HEK293 (cell line): ENCODE data around the gene DCC.

Experiments used
- CTCF ChIA-PET: fragments of 350-600 bp; formaldehyde crosslinking; extraction: SDS; loops from one replicate; lab custom pipeline; 2021; ENCODE audit warnings: antibody characterized with exemption; lab: Yijun Ruan, JAX
- POLR2A ChIA-PET: fragments of 300-600 bp; formaldehyde crosslinking; extraction: SDS; loops from one replicate; lab custom pipeline; 2020; ENCODE audit warnings: antibody characterized with exemption, inconsistent platforms; lab: Yijun Ruan, JAX
- H3K27ac ChIP-seq: fragments of 200-500 bp; sonication (Bioruptor generic); 2 replicates; pipeline ENCODE4 v1.5.1; 2014; ENCODE audit warnings: low read depth, low read length, control low read depth, inconsistent platforms; ENCODE audit errors: extremely low read depth
- H3K36me3 ChIP-seq, 2 experiments: fragments of 200-500 bp in 1 of 2; sonication (Bioruptor generic) in 1 of 2; 1 replicate in 1 of 2; 2 replicates in 1 of 2; pipeline ENCODE4 v1.5.1; 2014 to 2017; ENCODE audit warnings: inconsistent platforms in 2 of 2, low read length in 2 of 2; ENCODE audit not compliant: control insufficient read depth in 2 of 2, insufficient read depth in 1 of 2
- H3K4me1 ChIP-seq: fragments of 200-500 bp; sonication (Bioruptor generic); 2 replicates; pipeline ENCODE4 v1.5.1; 2014; ENCODE audit warnings: mild to moderate bottlenecking, low read length, inconsistent platforms; ENCODE audit not compliant: control insufficient read depth, insufficient read depth
- H3K4me3 ChIP-seq: 2 replicates; pipeline ENCODE4 v1.5.1; 2011; ENCODE audit warnings: low read depth, mild to moderate bottlenecking, control low read depth, low read length, moderate library complexity
- H3K9me3 ChIP-seq: fragments of 200-500 bp; sonication (Bioruptor generic); 2 replicates; pipeline ENCODE4 v1.5.1; 2014; ENCODE audit warnings: low read depth, low read length, inconsistent platforms; ENCODE audit not compliant: control insufficient read depth, insufficient read depth
- BCL11B ChIP-seq: fragments of 450-650 bp; formaldehyde crosslinking; IDR thresholded peaks from 2 replicates; pipeline ENCODE4 v1.5.1; 2016; ENCODE audit warnings: low read depth, missing biosample characterization, missing genetic modification characterization
- GLIS1 ChIP-seq: fragments of 450-650 bp; formaldehyde crosslinking; IDR thresholded peaks from 2 replicates; pipeline ENCODE4 v1.5.1; 2016; ENCODE audit warnings: missing biosample characterization, missing genetic modification characterization
- OSR2 ChIP-seq: fragments of 450-650 bp; formaldehyde crosslinking; IDR thresholded peaks from 2 replicates; pipeline ENCODE4 v1.5.1; 2016; ENCODE audit warnings: missing biosample characterization, missing genetic modification characterization
- OVOL3 ChIP-seq: fragments of 450-650 bp; formaldehyde crosslinking; IDR thresholded peaks from 2 replicates; pipeline ENCODE4 v1.5.1; 2016; ENCODE audit warnings: missing biosample characterization, missing genetic modification characterization
- REPIN1 ChIP-seq: fragments of 450-650 bp; formaldehyde crosslinking; IDR thresholded peaks from 2 replicates; pipeline ENCODE4 v1.5.1; 2017; ENCODE audit warnings: missing biosample characterization, missing genetic modification characterization, low read depth
- SP7 ChIP-seq: fragments of 450-650 bp; formaldehyde crosslinking; IDR thresholded peaks from 2 replicates; pipeline ENCODE4 v1.5.1; 2016; ENCODE audit warnings: missing biosample characterization, missing genetic modification characterization
- YY1 ChIP-seq: fragments of 450-650 bp; formaldehyde crosslinking; IDR thresholded peaks from 2 replicates; pipeline ENCODE4 v1.5.1; 2018; ENCODE audit warnings: missing biosample characterization, missing genetic modification characterization
- ZBTB1 ChIP-seq: fragments of 450-650 bp; formaldehyde crosslinking; IDR thresholded peaks from 2 replicates; pipeline ENCODE4 v1.5.1; 2016; ENCODE audit warnings: missing biosample characterization, missing genetic modification characterization
- ZBTB8A ChIP-seq: fragments of 450-650 bp; formaldehyde crosslinking; IDR thresholded peaks from 2 replicates; pipeline ENCODE4 v1.5.1; 2016; ENCODE audit warnings: missing biosample characterization, missing genetic modification characterization
- ZNF16 ChIP-seq: fragments of 450-650 bp; formaldehyde crosslinking; IDR thresholded peaks from 2 replicates; pipeline ENCODE4 v1.5.1; 2016; ENCODE audit warnings: low read depth, missing biosample characterization, missing genetic modification characterization
- ZNF2 ChIP-seq: fragments of 450-650 bp; formaldehyde crosslinking; IDR thresholded peaks from 2 replicates; pipeline ENCODE4 v1.5.1; 2016; ENCODE audit warnings: missing biosample characterization, missing genetic modification characterization
- ZNF221 ChIP-seq: fragments of 450-650 bp; formaldehyde crosslinking; IDR thresholded peaks from 2 replicates; pipeline ENCODE4 v1.5.1; 2017; ENCODE audit warnings: missing biosample characterization, missing genetic modification characterization, borderline replicate concordance
- ZNF23 ChIP-seq: fragments of 450-650 bp; formaldehyde crosslinking; IDR thresholded peaks from 2 replicates; pipeline ENCODE4 v1.5.1; 2016; ENCODE audit warnings: missing biosample characterization, missing genetic modification characterization, borderline replicate concordance
- ZNF37A ChIP-seq: fragments of 450-650 bp; IDR thresholded peaks from 2 replicates; pipeline ENCODE4 v1.5.1; 2018; ENCODE audit warnings: missing biosample characterization, missing genetic modification characterization
- ZNF404 ChIP-seq: fragments of 450-650 bp; formaldehyde crosslinking; IDR thresholded peaks from 2 replicates; pipeline ENCODE4 v1.5.1; 2017; ENCODE audit warnings: missing biosample characterization, missing genetic modification characterization
- ZNF623 ChIP-seq: fragments of 450-650 bp; formaldehyde crosslinking; IDR thresholded peaks from 2 replicates; pipeline ENCODE4 v1.5.1; 2016; ENCODE audit warnings: missing biosample characterization, missing genetic modification characterization
- ZNF626 ChIP-seq: fragments of 450-650 bp; sonication (Bioruptor Pico); formaldehyde crosslinking; IDR thresholded peaks from 2 replicates; pipeline ENCODE4 v1.5.1; 2018; ENCODE audit warnings: missing biosample characterization, missing genetic modification characterization, inconsistent platforms
- TF ChIP-seq, protein P1 (sequence below): fragments of 450-650 bp; formaldehyde crosslinking; IDR thresholded peaks from 2 replicates; pipeline ENCODE4 v1.5.1; 2017; ENCODE audit warnings: missing biosample characterization, mild to moderate bottlenecking, missing genetic modification characterization, moderate library complexity
- TF ChIP-seq, protein P2 (sequence below): fragments of 450-650 bp; formaldehyde crosslinking; IDR thresholded peaks from 2 replicates; pipeline ENCODE4 v1.5.1; 2016; ENCODE audit warnings: missing biosample characterization, missing genetic modification characterization
- TF ChIP-seq, protein P3 (sequence below): fragments of 450-650 bp; formaldehyde crosslinking; IDR thresholded peaks from 2 replicates; pipeline ENCODE4 v1.5.1; 2016; ENCODE audit warnings: missing biosample characterization, missing genetic modification characterization
- TF ChIP-seq, protein P4 (sequence below): fragments of 450-650 bp; formaldehyde crosslinking; IDR thresholded peaks from 2 replicates; pipeline ENCODE4 v1.5.1; 2017; ENCODE audit warnings: missing biosample characterization, missing genetic modification characterization
- TF ChIP-seq, protein P5 (sequence below): fragments of 450-650 bp; formaldehyde crosslinking; IDR thresholded peaks from 2 replicates; pipeline ENCODE4 v1.5.1; 2016; ENCODE audit warnings: missing biosample characterization, missing genetic modification characterization, borderline replicate concordance

Gene DCC

DNA sequence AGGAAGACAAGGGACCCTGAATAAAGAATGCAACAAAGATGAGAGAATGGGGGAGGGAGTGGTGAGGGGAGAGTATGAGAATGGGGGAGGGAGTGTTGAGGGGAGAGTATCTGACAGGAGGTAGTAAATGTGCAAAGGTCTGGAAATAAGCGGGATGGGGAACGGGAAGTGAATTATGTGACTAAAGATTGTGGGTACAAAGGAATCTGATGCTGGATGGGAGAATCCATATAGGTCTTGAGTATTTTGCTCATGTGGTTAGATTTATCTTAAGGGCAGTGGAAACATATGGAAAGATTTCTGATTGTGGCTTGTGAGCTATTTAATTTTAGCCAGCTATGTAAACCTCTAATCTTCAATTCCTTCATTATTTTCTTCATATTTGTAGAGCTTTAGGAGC, 593.4 kb downstream of the DCC start:
- H3K4me3 ChIP-seq, result no peak overlapping the region
- TF ChIP-seq ZNF2 (tag by site-specific recombination) (no peak), ZNF23 (tag by site-specific recombination) (no peak)
- no peaks in the 10 kb centered on the region for H3K4me1 ChIP-seq
- CTCF ChIA-PET, result interaction anchor here (0.7 kb wide), 1 partner anchor 29 kb away, joined by 5 read pairs; no protein-coding TSS in a partner anchor
- POLR2A ChIA-PET, result no interaction called here
- H3K36me3 ChIP-seq, result no peaks in the 10 kb centered on the region
- no peaks in the 10 kb centered on the region for H3K9me3 ChIP-seq
- no peak overlapping the region for H3K27ac ChIP-seq

DNA sequence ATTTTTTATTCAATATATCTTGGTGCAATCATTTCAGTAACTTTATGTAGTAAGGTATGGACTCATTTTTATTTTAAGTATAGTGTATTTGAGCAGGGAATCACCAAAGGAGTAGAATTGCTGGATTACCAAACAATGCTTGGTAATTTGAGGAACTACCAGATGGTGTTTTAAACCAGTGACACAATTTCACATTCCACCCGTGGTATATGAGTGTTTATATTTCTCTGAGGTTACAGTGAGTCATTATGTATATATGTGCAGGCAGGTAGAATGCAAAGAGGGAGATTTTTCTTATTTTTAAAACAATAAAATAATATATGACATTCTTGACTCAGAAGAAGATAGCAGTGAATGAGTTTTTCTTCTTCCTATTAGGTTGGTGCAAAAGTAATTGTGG, 596.9 kb downstream of the DCC start:
- TF ChIP-seq OVOL3 (tag by site-specific recombination) (no peak), ZNF37A (tag by site-specific recombination) (no peak), BCL11B (tag by site-specific recombination) (no peak), SP7 (tag by site-specific recombination) (no peak), YY1 (tag by site-specific recombination) (no peak), ZNF221 (no peak), ZNF623 (tag by site-specific recombination) (no peak), ZNF16 (tag by site-specific recombination) (no peak), ZBTB8A (tag by site-specific recombination) (no peak), ZNF404 (tag by site-specific recombination) (no peak), OSR2 (tag by site-specific recombination) (no peak), ZNF626 (tag by site-specific recombination) (no peak), ZBTB1 (tag by site-specific recombination) (no peak), GLIS1 (tag by site-specific recombination) (no peak), REPIN1 (tag by site-specific recombination) (no peak)
- TF ChIP-seq, protein P1, sequence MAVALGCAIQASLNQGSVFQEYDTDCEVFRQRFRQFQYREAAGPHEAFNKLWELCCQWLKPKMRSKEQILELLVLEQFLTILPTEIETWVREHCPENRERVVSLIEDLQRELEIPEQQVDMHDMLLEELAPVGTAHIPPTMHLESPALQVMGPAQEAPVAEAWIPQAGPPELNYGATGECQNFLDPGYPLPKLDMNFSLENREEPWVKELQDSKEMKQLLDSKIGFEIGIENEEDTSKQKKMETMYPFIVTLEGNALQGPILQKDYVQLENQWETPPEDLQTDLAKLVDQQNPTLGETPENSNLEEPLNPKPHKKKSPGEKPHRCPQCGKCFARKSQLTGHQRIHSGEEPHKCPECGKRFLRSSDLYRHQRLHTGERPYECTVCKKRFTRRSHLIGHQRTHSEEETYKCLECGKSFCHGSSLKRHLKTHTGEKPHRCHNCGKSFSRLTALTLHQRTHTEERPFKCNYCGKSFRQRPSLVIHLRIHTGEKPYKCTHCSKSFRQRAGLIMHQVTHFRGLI (tag by site-specific recombination), result no peak
- TF ChIP-seq, protein P2, sequence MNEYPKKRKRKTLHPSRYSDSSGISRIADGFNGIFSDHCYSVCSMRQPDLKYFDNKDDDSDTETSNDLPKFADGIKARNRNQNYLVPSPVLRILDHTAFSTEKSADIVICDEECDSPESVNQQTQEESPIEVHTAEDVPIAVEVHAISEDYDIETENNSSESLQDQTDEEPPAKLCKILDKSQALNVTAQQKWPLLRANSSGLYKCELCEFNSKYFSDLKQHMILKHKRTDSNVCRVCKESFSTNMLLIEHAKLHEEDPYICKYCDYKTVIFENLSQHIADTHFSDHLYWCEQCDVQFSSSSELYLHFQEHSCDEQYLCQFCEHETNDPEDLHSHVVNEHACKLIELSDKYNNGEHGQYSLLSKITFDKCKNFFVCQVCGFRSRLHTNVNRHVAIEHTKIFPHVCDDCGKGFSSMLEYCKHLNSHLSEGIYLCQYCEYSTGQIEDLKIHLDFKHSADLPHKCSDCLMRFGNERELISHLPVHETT, result no peak
- TF ChIP-seq, protein P3, sequence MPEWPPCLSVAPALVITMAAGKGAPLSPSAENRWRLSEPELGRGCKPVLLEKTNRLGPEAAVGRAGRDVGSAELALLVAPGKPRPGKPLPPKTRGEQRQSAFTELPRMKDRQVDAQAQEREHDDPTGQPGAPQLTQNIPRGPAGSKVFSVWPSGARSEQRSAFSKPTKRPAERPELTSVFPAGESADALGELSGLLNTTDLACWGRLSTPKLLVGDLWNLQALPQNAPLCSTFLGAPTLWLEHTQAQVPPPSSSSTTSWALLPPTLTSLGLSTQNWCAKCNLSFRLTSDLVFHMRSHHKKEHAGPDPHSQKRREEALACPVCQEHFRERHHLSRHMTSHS (tag by site-specific recombination), result no peak
- TF ChIP-seq, protein P4, sequence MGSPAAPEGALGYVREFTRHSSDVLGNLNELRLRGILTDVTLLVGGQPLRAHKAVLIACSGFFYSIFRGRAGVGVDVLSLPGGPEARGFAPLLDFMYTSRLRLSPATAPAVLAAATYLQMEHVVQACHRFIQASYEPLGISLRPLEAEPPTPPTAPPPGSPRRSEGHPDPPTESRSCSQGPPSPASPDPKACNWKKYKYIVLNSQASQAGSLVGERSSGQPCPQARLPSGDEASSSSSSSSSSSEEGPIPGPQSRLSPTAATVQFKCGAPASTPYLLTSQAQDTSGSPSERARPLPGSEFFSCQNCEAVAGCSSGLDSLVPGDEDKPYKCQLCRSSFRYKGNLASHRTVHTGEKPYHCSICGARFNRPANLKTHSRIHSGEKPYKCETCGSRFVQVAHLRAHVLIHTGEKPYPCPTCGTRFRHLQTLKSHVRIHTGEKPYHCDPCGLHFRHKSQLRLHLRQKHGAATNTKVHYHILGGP (tag by site-specific recombination), result no peak
- TF ChIP-seq, protein P5, sequence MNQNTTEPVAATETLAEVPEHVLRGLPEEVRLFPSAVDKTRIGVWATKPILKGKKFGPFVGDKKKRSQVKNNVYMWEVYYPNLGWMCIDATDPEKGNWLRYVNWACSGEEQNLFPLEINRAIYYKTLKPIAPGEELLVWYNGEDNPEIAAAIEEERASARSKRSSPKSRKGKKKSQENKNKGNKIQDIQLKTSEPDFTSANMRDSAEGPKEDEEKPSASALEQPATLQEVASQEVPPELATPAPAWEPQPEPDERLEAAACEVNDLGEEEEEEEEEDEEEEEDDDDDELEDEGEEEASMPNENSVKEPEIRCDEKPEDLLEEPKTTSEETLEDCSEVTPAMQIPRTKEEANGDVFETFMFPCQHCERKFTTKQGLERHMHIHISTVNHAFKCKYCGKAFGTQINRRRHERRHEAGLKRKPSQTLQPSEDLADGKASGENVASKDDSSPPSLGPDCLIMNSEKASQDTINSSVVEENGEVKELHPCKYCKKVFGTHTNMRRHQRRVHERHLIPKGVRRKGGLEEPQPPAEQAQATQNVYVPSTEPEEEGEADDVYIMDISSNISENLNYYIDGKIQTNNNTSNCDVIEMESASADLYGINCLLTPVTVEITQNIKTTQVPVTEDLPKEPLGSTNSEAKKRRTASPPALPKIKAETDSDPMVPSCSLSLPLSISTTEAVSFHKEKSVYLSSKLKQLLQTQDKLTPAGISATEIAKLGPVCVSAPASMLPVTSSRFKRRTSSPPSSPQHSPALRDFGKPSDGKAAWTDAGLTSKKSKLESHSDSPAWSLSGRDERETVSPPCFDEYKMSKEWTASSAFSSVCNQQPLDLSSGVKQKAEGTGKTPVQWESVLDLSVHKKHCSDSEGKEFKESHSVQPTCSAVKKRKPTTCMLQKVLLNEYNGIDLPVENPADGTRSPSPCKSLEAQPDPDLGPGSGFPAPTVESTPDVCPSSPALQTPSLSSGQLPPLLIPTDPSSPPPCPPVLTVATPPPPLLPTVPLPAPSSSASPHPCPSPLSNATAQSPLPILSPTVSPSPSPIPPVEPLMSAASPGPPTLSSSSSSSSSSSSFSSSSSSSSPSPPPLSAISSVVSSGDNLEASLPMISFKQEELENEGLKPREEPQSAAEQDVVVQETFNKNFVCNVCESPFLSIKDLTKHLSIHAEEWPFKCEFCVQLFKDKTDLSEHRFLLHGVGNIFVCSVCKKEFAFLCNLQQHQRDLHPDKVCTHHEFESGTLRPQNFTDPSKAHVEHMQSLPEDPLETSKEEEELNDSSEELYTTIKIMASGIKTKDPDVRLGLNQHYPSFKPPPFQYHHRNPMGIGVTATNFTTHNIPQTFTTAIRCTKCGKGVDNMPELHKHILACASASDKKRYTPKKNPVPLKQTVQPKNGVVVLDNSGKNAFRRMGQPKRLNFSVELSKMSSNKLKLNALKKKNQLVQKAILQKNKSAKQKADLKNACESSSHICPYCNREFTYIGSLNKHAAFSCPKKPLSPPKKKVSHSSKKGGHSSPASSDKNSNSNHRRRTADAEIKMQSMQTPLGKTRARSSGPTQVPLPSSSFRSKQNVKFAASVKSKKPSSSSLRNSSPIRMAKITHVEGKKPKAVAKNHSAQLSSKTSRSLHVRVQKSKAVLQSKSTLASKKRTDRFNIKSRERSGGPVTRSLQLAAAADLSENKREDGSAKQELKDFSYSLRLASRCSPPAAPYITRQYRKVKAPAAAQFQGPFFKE (tag by site-specific recombination), result no peak
- no peaks in the 10 kb centered on the region for H3K36me3 ChIP-seq
- no peaks in the 10 kb centered on the region for H3K4me1 ChIP-seq
- no peaks in the 10 kb centered on the region for H3K9me3 ChIP-seq
- POLR2A ChIA-PET, result no interaction called here
- H3K4me3 ChIP-seq, result no peak overlapping the region
- CTCF ChIA-PET, result no interaction called here
- no peak overlapping the region for H3K27ac ChIP-seq
